ENCODE data around the gene UBE2C. TPM values are rescaled to one million over a fixed set of nuclear protein-coding genes. Genes with fewer than 3 reads are reported as not detected.

UBE2C gene
- total RNA-seq, 1 donor from 2014 or later = 2.4 TPM

GRCh38 chr20:45835825-45836224 lies 23.4 kb downstream of the UBE2C start:
- CTCF ChIA-PET = no interaction called here
- Mint-ChIP-seq H3K4me3 (peak overlapping the region; percentile 5), H3K36me3 (ENCODE audit: low read depth) (no peaks in the 10 kb centered on the region)

GRCh38 chr20:45836841-45837240 lies 24.4 kb downstream of the UBE2C start:
- Mint-ChIP-seq H3K9me3 (no peaks in the 10 kb centered on the region), H3K4me3 (no peak overlapping the region), H3K27ac (no peak overlapping the region), H3K4me1 (peaks cover 18% of the 10 kb centered on the region), H3K27me3 (no peaks in the 10 kb centered on the region), H3K36me3 (ENCODE audit: low read depth) (no peaks in the 10 kb centered on the region)
- CTCF ChIA-PET = no interaction called here
- intact Hi-C loops (cut with micrococcal nuclease) = no loop called here
- POLR2A ChIA-PET = interaction anchor here (0.6 to 0.8 kb wide), 2 partner anchors 97 to 1426 kb away, joined by 3 to 4 read pairs; partner anchors contain the start of gene PCIF1
- ATAC-seq (ENCODE audit: low read depth) (no peak), DNase-seq (no peak)
- TF ChIP-seq CTCF (IDR thresholded peaks at IDR 0.05) = no peak

More at GRCh38 chr20:45835825-45836224, 23.4 kb downstream of the UBE2C start:
- no peak for TF ChIP-seq CTCF (IDR thresholded peaks at IDR 0.05)
- H3K4me1 Mint-ChIP-seq = peaks cover 10% of the 10 kb centered on the region
- DNase-seq (no peak), ATAC-seq (ENCODE audit: low read depth) (no peak)
- H3K27me3 Mint-ChIP-seq = no peaks in the 10 kb centered on the region
- no peak overlapping the region for H3K27ac Mint-ChIP-seq
- POLR2A ChIA-PET = no interaction called here
- intact Hi-C loops (cut with micrococcal nuclease) = no loop called here
- no peaks in the 10 kb centered on the region for H3K9me3 Mint-ChIP-seq

- intact Hi-C loops (cut with micrococcal nuclease) = no loop called here
- H3K27ac Mint-ChIP-seq = no peak overlapping the region
- H3K36me3 Mint-ChIP-seq (ENCODE audit: low read depth) = peaks cover 32% of the 10 kb centered on the region
- no peak for TF ChIP-seq CTCF (IDR thresholded peaks at IDR 0.05)
- POLR2A ChIA-PET = interaction anchor here (1.0 to 1.7 kb wide), 2 partner anchors 16 to 94 kb away, joined by 3 to 5 read pairs; partner anchors contain the start of genes ACOT8 and ZSWIM3
- DNase-seq (no peak), ATAC-seq (ENCODE audit: low read depth) (no peak)
- H3K27me3 Mint-ChIP-seq = no peaks in the 10 kb centered on the region
- peaks cover 18% of the 10 kb centered on the region for H3K4me1 Mint-ChIP-seq
- H3K9me3 Mint-ChIP-seq = no peaks in the 10 kb centered on the region
- no peak overlapping the region for H3K4me3 Mint-ChIP-seq
- CTCF ChIA-PET = no interaction called here
These were observed 28.3 kb downstream of the UBE2C start for GRCh38 chr20:45840700-45841198.

GRCh38 chr20:45841407-45842129 lies 29.1 kb downstream of the UBE2C start:
- intact Hi-C loops (cut with micrococcal nuclease) = loop anchor here (1.0 kb wide), 1 partner anchor 16 kb away; the partner anchor contains the start of genes ACOT8 and ZSWIM3
- Mint-ChIP-seq H3K36me3 (ENCODE audit: low read depth) (peaks cover 40% of the 10 kb centered on the region), H3K4me1 (peaks cover 18% of the 10 kb centered on the region), H3K27me3 (no peaks in the 10 kb centered on the region), H3K27ac (peak overlapping the region; percentile 73), H3K9me3 (no peaks in the 10 kb centered on the region), H3K4me3 (no peak overlapping the region)
- ATAC-seq (ENCODE audit: low read depth) (no peak), DNase-seq (no peak)
- no peak for TF ChIP-seq CTCF (IDR thresholded peaks at IDR 0.05)
- CTCF ChIA-PET = interaction anchor here (0.8 to 1.5 kb wide), 5 partner anchors 15 to 405 kb away, joined by 3 to 5 read pairs (median 3); no protein-coding TSS in a partner anchor
- POLR2A ChIA-PET = interaction anchor here (0.9 to 1.8 kb wide), 7 partner anchors 15 to 426 kb away, joined by 3 to 9 read pairs (median 6); partner anchors contain the start of genes ACOT8, PCIF1, PIGT and ZSWIM1
